Activated T-helper 2 cell treated with anti-CD3 and anti-CD28 coated beads, Interferon-gamma antibody, Interleukin-2, Interleukin-4, amounts not matched to agents 10 μg/mL and 5 μg/mL and 100 μg/mL, durations not matched to agents 14 hours and 24 hours and 36 hours (primary cell): ENCODE measurements around the gene ERC2. TPM values are rescaled to one million over a fixed set of nuclear protein-coding genes. Genes with fewer than 3 reads are reported as not detected.

Experiments used
- DNase-seq: peaks from one replicate; pipeline ENCODE4 v3.0.0; 2021; ENCODE audit warnings: low spot score
- H3K27ac Mint-ChIP-seq: one replicate; pipeline ENCODE4 v1.8.0; 2021; ENCODE audit warnings: mixed read lengths
- H3K27me3 Mint-ChIP-seq: one replicate; pipeline ENCODE4 v1.8.0; 2021; ENCODE audit warnings: low read depth, mixed read lengths
- H3K36me3 Mint-ChIP-seq: one replicate; pipeline ENCODE4 v1.8.0; 2021; ENCODE audit warnings: low read depth, mixed read lengths
- H3K4me1 Mint-ChIP-seq: one replicate; pipeline ENCODE4 v1.8.0; 2021; ENCODE audit warnings: low read depth, mixed read lengths
- H3K4me3 Mint-ChIP-seq: one replicate; pipeline ENCODE4 v1.8.0; 2021; ENCODE audit warnings: low read depth, mild to moderate bottlenecking, moderate library complexity, mixed read lengths
- H3K9me3 Mint-ChIP-seq: one replicate; pipeline ENCODE4 v1.8.0; 2021; ENCODE audit warnings: mixed read lengths
- intact Hi-C: fragments of 100-400 bp; cut with micrococcal nuclease; formaldehyde crosslinking; loops from one replicate; pipeline ENCODE4 v1.15.1; 2023
- total RNA-seq: library from RNA; stranded (reverse); gene quantifications from 2 replicates; pipeline ENCODE4 v1.2.3, GENCODE V29; 2022

Gene ERC2
- total RNA-seq, 1 donor from 2014 or later = 0.09 TPM

- no peak for DNase-seq
- H3K36me3 Mint-ChIP-seq = no peaks in the 10 kb centered on the region
- intact Hi-C loops = no loop called here
- no peaks in the 10 kb centered on the region for H3K27me3 Mint-ChIP-seq
- no peak overlapping the region for H3K4me3 Mint-ChIP-seq
- no peaks in the 10 kb centered on the region for H3K9me3 Mint-ChIP-seq
- no peak overlapping the region for H3K27ac Mint-ChIP-seq
- H3K4me1 Mint-ChIP-seq = no peaks in the 10 kb centered on the region
These were observed 525.4 kb downstream of the ERC2 start for GRCh38 chr3:55942868-55943267.

DNA sequence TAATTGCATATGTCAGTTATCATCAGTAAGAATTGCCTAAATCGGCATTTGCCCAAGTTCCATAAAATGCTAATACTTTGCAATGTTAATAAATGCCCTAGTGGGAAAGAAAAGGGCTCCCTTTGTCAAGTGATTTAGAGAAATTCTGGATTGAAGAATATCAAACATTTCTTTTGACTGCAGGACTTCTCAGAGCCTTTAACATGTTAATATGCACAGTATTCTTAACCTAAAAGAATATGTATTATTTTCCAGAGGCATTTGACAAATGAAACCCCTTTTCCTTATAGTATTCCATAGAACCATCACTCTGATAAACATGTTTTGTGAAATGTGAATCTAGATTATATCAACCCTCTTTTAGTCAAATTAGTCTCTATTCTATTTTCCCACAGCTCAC, 529.0 kb downstream of the ERC2 start:
- Mint-ChIP-seq H3K27me3 (no peaks in the 10 kb centered on the region), H3K4me1 (no peaks in the 10 kb centered on the region), H3K36me3 (no peaks in the 10 kb centered on the region), H3K9me3 (no peaks in the 10 kb centered on the region), H3K27ac (no peak overlapping the region), H3K4me3 (no peak overlapping the region)
- intact Hi-C loops = no loop called here
- no peak for DNase-seq

DNA sequence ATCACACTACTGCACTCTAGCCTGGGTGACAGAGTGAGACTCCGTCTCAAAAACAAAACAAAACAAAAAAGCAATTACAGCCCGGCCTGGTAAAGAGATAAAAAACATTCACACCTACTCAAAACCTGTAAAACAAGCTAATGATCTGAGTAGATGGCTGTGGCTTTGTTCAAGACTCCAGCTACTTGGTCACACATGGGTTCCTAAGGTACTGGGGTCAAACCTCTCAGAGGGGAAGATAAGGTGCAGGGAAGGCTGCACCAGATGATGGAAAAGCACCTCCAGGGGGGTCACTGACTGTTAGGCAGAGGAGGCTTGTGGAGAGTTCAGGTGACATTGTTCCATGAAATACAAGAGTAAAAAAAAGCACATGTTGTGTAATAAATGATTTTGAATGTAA, 531.0 kb downstream of the ERC2 start:
- Mint-ChIP-seq H3K9me3 (no peaks in the 10 kb centered on the region), H3K4me3 (no peak overlapping the region), H3K27me3 (no peaks in the 10 kb centered on the region), H3K4me1 (no peaks in the 10 kb centered on the region), H3K27ac (no peak overlapping the region), H3K36me3 (no peaks in the 10 kb centered on the region)
- intact Hi-C loops = no loop called here
- no peak for DNase-seq

- intact Hi-C loops = no loop called here
- no peak for DNase-seq
- Mint-ChIP-seq H3K4me1 (no peaks in the 10 kb centered on the region), H3K9me3 (no peaks in the 10 kb centered on the region), H3K27ac (no peak overlapping the region), H3K4me3 (no peak overlapping the region), H3K27me3 (no peaks in the 10 kb centered on the region), H3K36me3 (no peaks in the 10 kb centered on the region)
These were observed 531.7 kb downstream of the ERC2 start for GRCh38 chr3:55936549-55937052.

DNA sequence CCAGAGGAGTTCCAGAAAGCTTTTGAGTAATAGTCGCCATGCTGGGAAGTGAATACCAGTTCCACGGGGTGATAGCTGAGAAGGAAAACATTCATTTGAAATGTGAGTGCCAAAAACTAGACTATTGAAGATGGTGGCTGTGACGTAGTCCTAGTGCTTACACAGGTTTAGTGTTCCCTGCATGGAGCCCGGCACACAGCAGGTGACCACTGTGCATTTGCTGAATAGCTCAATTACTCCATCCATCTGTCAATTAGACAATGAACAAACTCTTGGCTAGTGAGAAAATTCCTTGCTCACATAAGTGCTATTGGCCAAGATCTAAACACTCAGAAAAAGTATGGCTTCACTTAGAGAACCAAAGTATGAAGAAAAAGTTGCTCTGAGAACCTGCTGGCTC, 533.0 kb downstream of the ERC2 start:
- no peak for DNase-seq
- H3K4me3 Mint-ChIP-seq = no peak overlapping the region
- H3K27ac Mint-ChIP-seq = no peak overlapping the region
- H3K9me3 Mint-ChIP-seq = no peaks in the 10 kb centered on the region
- H3K4me1 Mint-ChIP-seq = no peaks in the 10 kb centered on the region
- intact Hi-C loops = no loop called here
- H3K27me3 Mint-ChIP-seq = no peaks in the 10 kb centered on the region
- no peaks in the 10 kb centered on the region for H3K36me3 Mint-ChIP-seq

- H3K36me3 Mint-ChIP-seq = no peaks in the 10 kb centered on the region
- no peak overlapping the region for H3K4me3 Mint-ChIP-seq
- DNase-seq = no peak
- no peaks in the 10 kb centered on the region for H3K27me3 Mint-ChIP-seq
- H3K27ac Mint-ChIP-seq = no peak overlapping the region
- intact Hi-C loops = no loop called here
- H3K4me1 Mint-ChIP-seq = no peaks in the 10 kb centered on the region
- no peaks in the 10 kb centered on the region for H3K9me3 Mint-ChIP-seq
These were observed 533.5 kb downstream of the ERC2 start for GRCh38 chr3:55934771-55935170.

DNA sequence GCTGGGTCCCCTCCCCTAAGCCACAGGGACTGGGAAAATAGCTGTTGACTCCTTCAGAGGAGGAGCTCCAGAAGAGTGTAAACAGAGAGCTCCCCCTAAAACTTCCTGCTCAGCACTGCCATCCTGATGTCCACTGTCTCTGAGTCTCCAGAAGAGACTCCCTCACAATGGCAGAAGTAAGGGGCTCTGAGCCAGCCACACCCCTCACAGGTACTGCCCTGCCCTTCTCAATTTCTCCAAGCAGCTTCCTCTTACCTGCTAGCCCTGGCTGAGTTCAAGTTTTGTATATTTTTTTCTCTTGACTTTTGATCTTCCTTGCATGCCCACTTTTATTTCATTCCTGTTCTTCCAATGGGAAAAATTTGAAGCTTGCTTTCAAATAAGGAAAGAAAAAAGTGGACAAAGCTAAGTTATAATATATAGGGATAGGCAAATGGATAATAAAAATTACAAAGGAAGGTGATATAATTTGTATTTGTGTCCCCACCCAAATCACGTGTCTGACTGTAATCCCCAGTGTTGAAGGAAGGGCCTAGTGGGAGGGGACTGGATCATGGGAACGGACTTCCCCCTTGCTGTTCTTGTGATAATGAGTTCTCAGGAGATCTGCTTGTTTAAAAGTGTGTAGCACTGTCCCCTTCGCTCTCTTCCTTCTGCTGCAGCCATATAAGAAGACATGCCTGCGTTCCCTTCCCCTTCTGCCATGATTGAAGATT, 539.0 kb downstream of the ERC2 start:
- intact Hi-C loops = no loop called here
- no peaks in the 10 kb centered on the region for H3K27me3 Mint-ChIP-seq
- H3K9me3 Mint-ChIP-seq = no peaks in the 10 kb centered on the region
- no peak for DNase-seq
- H3K4me3 Mint-ChIP-seq = no peak overlapping the region
- H3K36me3 Mint-ChIP-seq = no peaks in the 10 kb centered on the region
- H3K4me1 Mint-ChIP-seq = no peaks in the 10 kb centered on the region
- H3K27ac Mint-ChIP-seq = no peak overlapping the region

GRCh38 chr3:55923626-55924025, 544.6 kb downstream of the ERC2 start:
- H3K4me3 Mint-ChIP-seq = no peak overlapping the region
- no peaks in the 10 kb centered on the region for H3K36me3 Mint-ChIP-seq
- no peaks in the 10 kb centered on the region for H3K27me3 Mint-ChIP-seq
- intact Hi-C loops = no loop called here
- H3K27ac Mint-ChIP-seq = no peak overlapping the region
- H3K4me1 Mint-ChIP-seq = no peaks in the 10 kb centered on the region
- DNase-seq = no peak
- H3K9me3 Mint-ChIP-seq = no peaks in the 10 kb centered on the region

DNA sequence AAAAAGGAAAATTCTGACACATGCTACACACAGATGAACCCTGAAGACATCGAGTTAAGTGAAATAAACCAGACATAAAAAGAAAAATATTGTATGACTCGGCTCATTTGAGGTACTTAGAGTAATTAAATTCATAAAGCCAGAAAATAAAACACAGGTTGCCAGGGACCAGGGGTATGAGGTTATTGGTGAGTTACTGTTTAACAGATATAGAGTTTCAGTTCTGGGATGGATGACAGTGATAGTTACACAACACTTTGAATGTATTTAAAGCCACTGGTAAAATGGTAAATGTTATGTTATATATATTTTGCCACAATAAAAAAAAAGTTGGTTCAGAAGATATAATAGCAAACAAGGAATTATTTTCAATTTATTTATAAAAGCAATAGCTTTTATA, 545.1 kb downstream of the ERC2 start:
- DNase-seq = no peak
- intact Hi-C loops = no loop called here
- Mint-ChIP-seq H3K27me3 (no peaks in the 10 kb centered on the region), H3K4me3 (no peak overlapping the region), H3K4me1 (no peaks in the 10 kb centered on the region), H3K36me3 (no peaks in the 10 kb centered on the region), H3K9me3 (no peaks in the 10 kb centered on the region), H3K27ac (no peak overlapping the region)

DNA sequence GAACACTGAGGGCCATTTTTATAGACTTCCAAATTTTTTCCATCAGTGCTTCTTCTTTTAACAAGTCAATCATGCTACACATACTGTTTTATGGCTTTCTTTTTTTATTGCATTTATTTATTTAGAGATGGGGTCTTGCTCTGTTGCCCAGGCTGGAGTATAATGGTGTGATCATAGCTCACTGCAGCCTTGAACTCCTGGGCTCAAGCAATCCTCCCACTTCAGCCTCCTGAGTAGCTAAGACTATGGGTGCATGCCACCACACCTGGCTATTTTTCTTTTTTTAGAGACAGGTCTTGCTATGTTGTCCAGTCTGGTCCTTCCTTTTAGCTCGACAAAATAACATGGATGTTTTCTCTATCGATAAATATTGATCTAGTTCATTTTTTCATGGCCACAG, 555.4 kb downstream of the ERC2 start:
- intact Hi-C loops = no loop called here
- no peak overlapping the region for H3K4me3 Mint-ChIP-seq
- H3K36me3 Mint-ChIP-seq = no peaks in the 10 kb centered on the region
- H3K27ac Mint-ChIP-seq = no peak overlapping the region
- H3K4me1 Mint-ChIP-seq = no peaks in the 10 kb centered on the region
- DNase-seq = no peak
- H3K27me3 Mint-ChIP-seq = no peaks in the 10 kb centered on the region
- H3K9me3 Mint-ChIP-seq = no peaks in the 10 kb centered on the region

DNA sequence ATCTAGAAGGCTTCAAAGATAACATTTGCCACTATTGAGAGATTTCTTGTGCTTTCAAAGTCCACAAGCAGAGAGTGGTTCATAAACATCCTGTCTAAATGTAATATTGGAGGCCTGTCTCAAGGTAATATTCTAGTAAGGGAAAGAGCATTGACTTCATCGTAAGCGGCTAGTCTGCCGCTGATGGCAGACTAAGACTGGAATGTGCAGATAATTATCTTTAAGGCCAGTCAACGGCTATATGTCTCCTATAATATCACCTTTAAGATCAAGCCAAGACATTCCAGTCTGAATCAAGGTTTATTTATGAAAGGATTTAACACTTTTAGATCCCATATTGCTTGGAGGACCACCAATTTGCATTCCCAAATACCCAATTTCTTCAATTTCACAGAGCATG, 557.0 kb downstream of the ERC2 start:
- Mint-ChIP-seq H3K27ac (no peak overlapping the region), H3K36me3 (no peaks in the 10 kb centered on the region), H3K27me3 (no peaks in the 10 kb centered on the region), H3K9me3 (no peaks in the 10 kb centered on the region), H3K4me1 (no peaks in the 10 kb centered on the region), H3K4me3 (no peak overlapping the region)
- DNase-seq = no peak
- intact Hi-C loops = no loop called here

GRCh38 chr3:55910543-55910942, 557.7 kb downstream of the ERC2 start:
- no peak for DNase-seq
- Mint-ChIP-seq H3K4me3 (no peak overlapping the region), H3K27me3 (no peaks in the 10 kb centered on the region), H3K36me3 (no peaks in the 10 kb centered on the region), H3K27ac (no peak overlapping the region), H3K9me3 (no peaks in the 10 kb centered on the region), H3K4me1 (no peaks in the 10 kb centered on the region)
- intact Hi-C loops = no loop called here

GRCh38 chr3:55909373-55909772, 558.9 kb downstream of the ERC2 start:
- Mint-ChIP-seq H3K27ac (no peak overlapping the region), H3K27me3 (no peaks in the 10 kb centered on the region), H3K9me3 (no peaks in the 10 kb centered on the region), H3K4me3 (no peak overlapping the region), H3K36me3 (no peaks in the 10 kb centered on the region), H3K4me1 (no peaks in the 10 kb centered on the region)
- no peak for DNase-seq
- intact Hi-C loops = no loop called here

DNA sequence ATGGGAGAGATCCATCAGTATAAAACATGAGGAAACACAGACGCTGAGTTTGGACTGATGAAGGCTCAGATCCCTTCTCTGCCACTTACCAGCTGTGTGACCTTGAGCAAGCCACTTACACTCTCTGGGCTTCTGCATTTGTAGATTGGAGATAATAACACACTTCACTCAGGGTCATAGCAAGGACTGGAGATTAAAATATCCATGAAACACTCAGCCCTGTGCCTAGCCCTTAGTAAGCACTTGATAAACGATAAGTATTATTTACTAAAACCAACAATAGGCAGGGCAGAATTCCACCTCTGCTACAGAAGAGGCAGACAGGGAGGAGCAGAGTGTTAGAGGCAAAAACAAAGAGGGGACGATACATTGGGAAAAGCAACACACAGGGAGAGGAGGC, 560.7 kb downstream of the ERC2 start:
- no peak for DNase-seq
- Mint-ChIP-seq H3K9me3 (no peaks in the 10 kb centered on the region), H3K4me3 (no peak overlapping the region), H3K27ac (no peak overlapping the region), H3K4me1 (no peaks in the 10 kb centered on the region), H3K36me3 (no peaks in the 10 kb centered on the region), H3K27me3 (no peaks in the 10 kb centered on the region)
- intact Hi-C loops = no loop called here
